Thyroid gland (tissue), 4 donors: ENCODE data around the gene PTPRN2.

Experiments used
- POLR2A ChIP-seq, 2 donors: fragments of 450-650 bp; IDR thresholded peaks; one replicate each; pipeline ENCODE4 v1.6.1; 2017; ENCODE audit warnings: antibody characterized with exemption in 2 of 2, mild to moderate bottlenecking in 2 of 2, moderate library complexity in 1 of 2
- TF ChIP-seq, protein P1 (sequence below), 6 experiments: fragments of 200-600 bp in 3 of 6; fragments of 450-650 bp in 3 of 6; sonication (generic) in 3 of 6; IDR thresholded peaks; one replicate each; pipeline ENCODE4 v1.5.1; 2016 to 2019; ENCODE audit warnings: antibody characterized with exemption in 6 of 6, mild to moderate bottlenecking in 2 of 6, inconsistent platforms in 1 of 6, moderate library complexity in 1 of 6

DNA sequence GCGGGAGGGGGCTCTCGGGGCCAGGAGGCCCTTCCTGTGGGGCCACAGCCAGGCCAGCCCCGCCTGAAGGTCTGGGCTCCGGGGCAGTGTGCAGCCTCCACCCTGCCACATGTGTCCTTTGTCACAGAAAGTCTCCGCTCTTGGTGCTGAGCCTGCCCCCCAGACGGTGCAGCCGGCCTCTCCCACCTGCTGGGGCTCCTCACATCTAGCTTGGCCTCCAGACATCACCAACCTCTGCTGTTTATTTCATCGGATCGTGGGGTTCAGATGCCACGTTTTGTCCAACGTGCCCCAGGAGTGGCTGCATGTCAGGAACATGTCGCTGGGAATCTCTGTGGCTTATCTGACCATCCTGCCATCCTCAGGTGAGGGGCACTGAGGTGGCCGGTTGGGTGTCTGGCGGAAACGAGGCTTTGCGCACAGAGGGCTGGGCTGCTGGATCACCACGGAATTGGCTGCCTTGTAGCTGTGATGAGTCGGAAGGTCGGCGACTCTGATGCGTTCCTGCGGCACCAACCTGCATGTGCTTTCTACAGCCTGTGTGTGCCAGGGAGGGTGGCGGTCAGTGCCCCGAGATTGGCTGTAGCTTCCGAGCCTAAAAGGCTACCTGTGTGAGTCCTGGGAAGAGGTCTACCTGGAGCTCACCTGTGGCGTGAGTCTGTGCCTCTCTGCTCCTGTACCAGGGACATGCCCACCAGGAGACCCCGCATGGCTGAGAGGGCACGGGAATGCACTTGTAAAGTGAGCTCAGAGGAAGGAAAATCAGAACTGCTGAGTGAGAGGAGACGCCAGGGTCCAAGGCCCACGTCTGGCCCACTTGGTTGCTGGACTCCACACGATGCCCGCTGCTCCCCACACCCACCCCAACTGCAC is 934.4 kb downstream of the PTPRN2 start:
- TF ChIP-seq, protein P1, sequence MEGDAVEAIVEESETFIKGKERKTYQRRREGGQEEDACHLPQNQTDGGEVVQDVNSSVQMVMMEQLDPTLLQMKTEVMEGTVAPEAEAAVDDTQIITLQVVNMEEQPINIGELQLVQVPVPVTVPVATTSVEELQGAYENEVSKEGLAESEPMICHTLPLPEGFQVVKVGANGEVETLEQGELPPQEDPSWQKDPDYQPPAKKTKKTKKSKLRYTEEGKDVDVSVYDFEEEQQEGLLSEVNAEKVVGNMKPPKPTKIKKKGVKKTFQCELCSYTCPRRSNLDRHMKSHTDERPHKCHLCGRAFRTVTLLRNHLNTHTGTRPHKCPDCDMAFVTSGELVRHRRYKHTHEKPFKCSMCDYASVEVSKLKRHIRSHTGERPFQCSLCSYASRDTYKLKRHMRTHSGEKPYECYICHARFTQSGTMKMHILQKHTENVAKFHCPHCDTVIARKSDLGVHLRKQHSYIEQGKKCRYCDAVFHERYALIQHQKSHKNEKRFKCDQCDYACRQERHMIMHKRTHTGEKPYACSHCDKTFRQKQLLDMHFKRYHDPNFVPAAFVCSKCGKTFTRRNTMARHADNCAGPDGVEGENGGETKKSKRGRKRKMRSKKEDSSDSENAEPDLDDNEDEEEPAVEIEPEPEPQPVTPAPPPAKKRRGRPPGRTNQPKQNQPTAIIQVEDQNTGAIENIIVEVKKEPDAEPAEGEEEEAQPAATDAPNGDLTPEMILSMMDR (IDR thresholded peaks at IDR 0.05): no peak
- TF ChIP-seq POLR2A (IDR thresholded peaks at IDR 0.05): no peak
